ENCODE data around the gene PLEKHA7.
"Not testable (repeated sequence)": the region's sequence is repeated elsewhere in the genome, so short reads cannot be mapped to it uniquely, and the experiment has no call there.

The PLEKHA7 gene

GRCh38 chr11:16874275-16874975 lies 139.8 kb downstream of the PLEKHA7 start:
- no peak for DNase-seq

GRCh38 chr11:16873289-16873688 lies 140.9 kb downstream of the PLEKHA7 start:
- DNase-seq: no peak

GRCh38 chr11:16871368-16871767 lies 142.8 kb downstream of the PLEKHA7 start:
- no peak for DNase-seq

GRCh38 chr11:16867097-16867496 lies 147.1 kb downstream of the PLEKHA7 start:
- DNase-seq: no peak

- not testable (repeated sequence) for DNase-seq
Observed at GRCh38 chr11:16864428-16864827, 149.8 kb downstream of the PLEKHA7 start.

- DNase-seq: no peak
Observed at GRCh38 chr11:16863389-16863788, 150.8 kb downstream of the PLEKHA7 start.

GRCh38 chr11:16862726-16863125 lies 151.5 kb downstream of the PLEKHA7 start:
- DNase-seq: no peak

- DNase-seq: no peak
Observed at GRCh38 chr11:16861862-16862261, 152.4 kb downstream of the PLEKHA7 start.

- no peak for DNase-seq
Observed at GRCh38 chr11:16860617-16861016, 153.6 kb downstream of the PLEKHA7 start.

- DNase-seq: no peak
Observed at GRCh38 chr11:16859651-16860050, 154.6 kb downstream of the PLEKHA7 start.

GRCh38 chr11:16857186-16857585 lies 157.0 kb downstream of the PLEKHA7 start:
- DNase-seq: no peak

- no peak for DNase-seq
Observed at GRCh38 chr11:16856022-16856471, 158.2 kb downstream of the PLEKHA7 start.

- no peak for DNase-seq
Observed at GRCh38 chr11:16854979-16855378, 159.2 kb downstream of the PLEKHA7 start.

GRCh38 chr11:16853859-16854258 lies 160.4 kb downstream of the PLEKHA7 start:
- no peak for DNase-seq

GRCh38 chr11:16853266-16853665 lies 160.9 kb downstream of the PLEKHA7 start:
- DNase-seq: no peak

GRCh38 chr11:16846305-16846704 lies 167.9 kb downstream of the PLEKHA7 start:
- no peak for DNase-seq

GRCh38 chr11:16844268-16844771 lies 169.9 kb downstream of the PLEKHA7 start:
- no peak for DNase-seq

GRCh38 chr11:16843294-16843693 lies 170.9 kb downstream of the PLEKHA7 start:
- no peak for DNase-seq

- DNase-seq: no peak
Observed at GRCh38 chr11:16841984-16842383, 172.2 kb downstream of the PLEKHA7 start.

GRCh38 chr11:16841481-16841880 lies 172.7 kb downstream of the PLEKHA7 start:
- no peak for DNase-seq

GRCh38 chr11:16840951-16841350 lies 173.3 kb downstream of the PLEKHA7 start:
- no peak for DNase-seq

- DNase-seq: no peak
Observed at GRCh38 chr11:16839821-16840220, 174.4 kb downstream of the PLEKHA7 start.

GRCh38 chr11:16834384-16834783 lies 179.8 kb downstream of the PLEKHA7 start:
- DNase-seq: no peak

- no peak for DNase-seq
Observed at GRCh38 chr11:16833026-16833425, 181.2 kb downstream of the PLEKHA7 start.

GRCh38 chr11:16832193-16832539 lies 182.0 kb downstream of the PLEKHA7 start:
- no peak for DNase-seq
